HepG2 (cell line): ENCODE data around the gene MTARC1. TPM values are rescaled to one million over a fixed set of nuclear protein-coding genes. Genes with fewer than 3 reads are reported as not detected.

Source experiments
- ATAC-seq: fragments of 200-7000 bp; cut with Tn5 transposase; 3 replicates; pipeline ENCODE4 v1.9.1; 2020; ENCODE audit warnings: mild to moderate bottlenecking, moderate library complexity
- BruUV-seq: library from RNA; stranded (reverse); fragments of 400-500 nt; replicated peaks from 2 replicates; lab custom pipeline; 2021; lab: Mats Ljungman, UMichigan
- CTCF ChIA-PET: fragments of 300-600 bp; formaldehyde crosslinking; extraction: SDS; loops from one replicate; lab custom pipeline; 2021; ENCODE audit warnings: low total read pairs, inconsistent platforms, low intra/inter-chr PET ratio; lab: Yijun Ruan, JAX
- POLR2A ChIA-PET: fragments of 350-600 bp; sonication (Branson Sonifier 250); formaldehyde crosslinking; loops from one replicate; lab custom pipeline; 2020; ENCODE audit warnings: antibody characterized with exemption, inconsistent platforms; lab: Yijun Ruan, JAX
- DNase-seq: peaks from one replicate; pipeline ENCODE4 v3.0.0-alpha.2; 2015; ENCODE audit warnings: low spot score
- FAIRE-seq: peaks from 3 replicates; lab custom pipeline; 2011; peaks lifted over from hg19 to GRCh38; lab: Jason Lieb, UNC
- H2AFZ ChIP-seq: one replicate; pipeline ENCODE4 v1.6.1; 2011; ENCODE audit warnings: low read length, inconsistent platforms
- H3K27ac ChIP-seq: fragments of 300-600 bp; 3 replicates; pipeline ENCODE4 v1.8.0; 2011; ENCODE audit warnings: mixed run types, mild to moderate bottlenecking, mixed read lengths, low read length, inconsistent platforms; ENCODE audit not compliant: insufficient read depth; ENCODE audit errors: extremely low read length
- H3K27me3 ChIP-seq, 2 experiments: fragments of 200-600 bp in 1 of 2; 2 replicates in 1 of 2; 3 replicates in 1 of 2; pipeline versions ENCODE4 v1.6.0 to v1.8.0; 2011; ENCODE audit warnings: low read length in 2 of 2, mild to moderate bottlenecking in 2 of 2, moderate library complexity in 2 of 2, inconsistent platforms in 1 of 2; ENCODE audit not compliant: insufficient read depth in 2 of 2, control insufficient read depth in 1 of 2
- H3K36me3 ChIP-seq, 2 experiments: fragments of 200-600 bp in 1 of 2; replicated peaks in 1 of 2; 2 replicates in 1 of 2; 3 replicates in 1 of 2; pipeline versions ENCODE4 v1.5.1 to v1.8.0; 2011; ENCODE audit warnings: low read length in 2 of 2, inconsistent platforms in 1 of 2; ENCODE audit not compliant: insufficient read depth in 2 of 2, control insufficient read depth in 1 of 2
- H3K4me1 ChIP-seq: 2 replicates; pipeline ENCODE4 v1.5.1; 2012; ENCODE audit warnings: low read length, inconsistent platforms; ENCODE audit not compliant: insufficient read depth
- H3K4me2 ChIP-seq: 2 replicates; pipeline ENCODE4 v1.6.0; 2011; ENCODE audit warnings: low read depth, low read length, inconsistent platforms
- H3K4me3 ChIP-seq, 3 experiments: fragments of 200-600 bp in 1 of 3; sonication (generic), shearing (Covaris generic) in 1 of 3; replicated peaks in 1 of 3; 2 replicates each; pipeline ENCODE4 v1.5.1; 2011 to 2016; ENCODE audit warnings: low read length in 3 of 3, inconsistent platforms in 2 of 3, low read depth in 2 of 3, mild to moderate bottlenecking in 2 of 3, control low read depth in 1 of 3, mixed read lengths in 1 of 3; ENCODE audit not compliant: insufficient read depth in 1 of 3
- H3K79me2 ChIP-seq: one replicate; pipeline ENCODE4 v1.6.1; 2011; ENCODE audit warnings: low read length, inconsistent platforms; ENCODE audit not compliant: insufficient read depth
- H3K9ac ChIP-seq: 2 replicates; pipeline ENCODE4 v1.6.0; 2011; ENCODE audit warnings: mild to moderate bottlenecking, low read depth, low read length, inconsistent platforms; ENCODE audit not compliant: insufficient read depth
- H3K9me3 ChIP-seq: 2 replicates; pipeline ENCODE4 v1.5.1; 2012; ENCODE audit warnings: mild to moderate bottlenecking, low read length
- H4K20me1 ChIP-seq: 2 replicates; pipeline ENCODE4 v1.6.0; 2011; ENCODE audit warnings: inconsistent platforms, mild to moderate bottlenecking, low read length, moderate library complexity; ENCODE audit not compliant: insufficient read depth
- ARID4A ChIP-seq: sonication (generic); formaldehyde crosslinking; IDR thresholded peaks from 2 replicates; pipeline ENCODE4 v1.5.0; 2020; ENCODE audit warnings: mild to moderate bottlenecking, missing genetic modification reagents, borderline replicate concordance
- ARNT2 ChIP-seq: sonication (generic); formaldehyde crosslinking; IDR thresholded peaks from 2 replicates; pipeline ENCODE4 v1.8.0; 2022; ENCODE audit warnings: mild to moderate bottlenecking, low read depth, missing genetic modification reagents, moderate library complexity
- CREB1 ChIP-seq, 2 experiments: fragments of 450-650 bp in 1 of 2; IDR thresholded peaks; 2 replicates each; pipeline ENCODE4 v1.6.1; 2016 to 2017; ENCODE audit warnings: control low read depth in 1 of 2, mild to moderate bottlenecking in 1 of 2, missing compliant biosample characterization in 1 of 2, missing genetic modification characterization in 1 of 2
- DPF2 ChIP-seq: sonication (generic); formaldehyde crosslinking; IDR thresholded peaks from 2 replicates; pipeline ENCODE4 v1.4.0; 2020; ENCODE audit warnings: mild to moderate bottlenecking, low read depth, missing genetic modification reagents, borderline replicate concordance
- FOXO4 ChIP-seq: sonication (generic); formaldehyde crosslinking; conservative IDR thresholded peaks from 2 replicates; pipeline ENCODE4 v1.8.1; 2023; ENCODE audit warnings: missing genetic modification reagents
- GATA4 ChIP-seq: sonication (generic); IDR thresholded peaks from 2 replicates; pipeline ENCODE4 v1.6.1; 2016; ENCODE audit warnings: antibody characterized with exemption, low read depth, borderline replicate concordance
- IKZF5 ChIP-seq: IDR thresholded peaks from 2 replicates; pipeline ENCODE4 v1.6.1; 2018; ENCODE audit warnings: missing genetic modification reagents, mild to moderate bottlenecking, missing compliant biosample characterization
- ISL2 ChIP-seq: sonication (generic); formaldehyde crosslinking; IDR thresholded peaks from 2 replicates; pipeline ENCODE4 v1.5.0; 2020; ENCODE audit warnings: missing genetic modification reagents
- PHF5A ChIP-seq: IDR thresholded peaks from one replicate; pipeline ENCODE4 v1.6.1; 2018; ENCODE audit warnings: low read depth, missing genetic modification reagents; ENCODE audit not compliant: unreplicated experiment
- ZBTB26 ChIP-seq: IDR thresholded peaks from 2 replicates; pipeline ENCODE4 v1.6.1; 2016; ENCODE audit warnings: missing compliant biosample characterization, missing genetic modification reagents, borderline replicate concordance
- ZNF580 ChIP-seq: IDR thresholded peaks from 2 replicates; pipeline ENCODE4 v1.6.1; 2016; ENCODE audit warnings: low read depth, borderline replicate concordance
- ZNF784 ChIP-seq: sonication (generic); formaldehyde crosslinking; IDR thresholded peaks from 2 replicates; pipeline ENCODE4 v1.5.1; 2020; ENCODE audit warnings: missing genetic modification reagents, mild to moderate bottlenecking, borderline replicate concordance
- WGBS: methylation state at CpG from one replicate; pipeline ENCODE4 v1.1.6; 2017; ENCODE audit warnings: low lambda C conversion rate; 5-methylcytosine and 5-hydroxymethylcytosine counted together
- in situ Hi-C: cut with HindIII; loops from 2 replicates; pipeline ENCODE4 v1.10.0; 2017; ENCODE audit warnings: low pct_unique_long_range_greater_than_20kb; ENCODE audit not compliant: extremely low pct_ligation_motif_present
- intact Hi-C: fragments of 100-400 bp; cut with micrococcal nuclease; formaldehyde crosslinking; loops from one replicate; pipeline ENCODE4 v1.10.0; 2022; ENCODE audit not compliant: unreplicated experiment
- polyA plus RNA-seq, 8 experiments: library from polyadenylated mRNA; depleted of rRNA in 3 of 8; stranded (reverse) in 7 of 8; unstranded in 1 of 8; fragments of >200 nt; fragmentation: Illumina TruSeq in 4 of 8; extraction: Trizol in 4 of 8; gene quantifications; 2 replicates each; pipeline versions ENCODE4 v1.2.1 to v1.2.3, GENCODE V29; 2011 to 2016; ENCODE audit warnings: low read depth in 4 of 8, missing spikeins in 1 of 8, mixed read lengths in 1 of 8; ENCODE audit not compliant: insufficient read depth in 1 of 8
- total RNA-seq, 5 experiments: library from RNA; depleted of rRNA; stranded (reverse); fragments of >200 nt; fragmentation: Illumina TruSeq; extraction: Trizol; gene quantifications; 2 replicates each; pipeline ENCODE4 v1.2.3, GENCODE V29; 2016; ENCODE audit warnings: low read depth in 1 of 5

MTARC1 gene
- total and polyA plus RNA-seq, 2 of the 13 experiments (the other 11 are each of a cell fraction or from before 2014, with no cell fraction given), result 19.4 to 106 TPM

- TF ChIP-seq ARID4A (CRISPR knock-in tag), result peak; percentile 28; the same call in 1 of the 2 replicates
- TF ChIP-seq ZNF580 (CRISPR knock-in tag), result peak; percentile 21; the same call in 1 of the 2 replicates
- 0 out of 2 replicates have a peak, but pooled peaks have one; percentile 39 for TF ChIP-seq DPF2 (CRISPR knock-in tag)
- no peak for TF ChIP-seq PHF5A (CRISPR knock-in tag)
- 0 out of 2 replicates have a peak, but pooled peaks have one; percentile 33 for TF ChIP-seq GATA4
- peak; percentile 58; the same call in 1 of the 2 replicates for TF ChIP-seq ISL2 (CRISPR knock-in tag)
- TF ChIP-seq, all 625 proteins: peak for 77
Measured at GRCh38 chr1:220768126-220768601, 18.5 kb upstream of the MTARC1 start (continued).

GRCh38 chr1:220769205-220769604 lies 17.5 kb upstream of the MTARC1 start:
- peak overlapping the region; percentile 87 for H3K27ac ChIP-seq
- in situ Hi-C loops, result no loop called here
- FAIRE-seq (no peak), ATAC-seq (no peak), DNase-seq (no peak)
- H3K4me2 ChIP-seq, result no peak overlapping the region
- no TSS peak for BruUV-seq
- H3K4me3 ChIP-seq, result no peak overlapping the region
- H3K9ac ChIP-seq, result no peak overlapping the region
- ChIA-PET CTCF (no interaction called here), POLR2A (interaction anchor here (0.8 to 2.5 kb wide), 4 partner anchors 17 to 35 kb away, joined by 3 to 39 read pairs (median 22); partner anchors contain the start of genes MTARC1 and MTARC2)
- no peaks in the 10 kb centered on the region for H4K20me1 ChIP-seq
- H3K9me3 ChIP-seq, result no peaks in the 10 kb centered on the region
- H3K36me3 ChIP-seq, result no peaks in the 10 kb centered on the region; a peak in 2 of 5 replicates
- no peaks in the 10 kb centered on the region for H3K27me3 ChIP-seq
- WGBS, result 100% methylated on average over 13 of the region's 13 CpGs
- H2AFZ ChIP-seq, result no peak overlapping the region
- H3K79me2 ChIP-seq, result no peaks in the 10 kb centered on the region
- H3K4me1 ChIP-seq, result peaks cover 48% of the 10 kb centered on the region
- intact Hi-C loops, result no loop called here
- TF ChIP-seq ARNT2 (CRISPR knock-in tag), result no peak
- no peak for TF ChIP-seq FOXO4 (CRISPR knock-in tag)
- TF ChIP-seq ZBTB26, result no peak
- TF ChIP-seq ZNF784 (CRISPR knock-in tag), result no peak
- no peak for TF ChIP-seq IKZF5 (CRISPR knock-in tag)
- no peak for TF ChIP-seq CREB1 (IDR thresholded peaks at IDR 0.05)
- no peak for TF ChIP-seq CREB1 (CRISPR knock-in tag; IDR thresholded peaks at IDR 0.05)
